Fibroblast of the aortic adventitia (primary cell): Measurements from ENCODE around the gene MED27. TPM values are rescaled to one million over a fixed set of nuclear protein-coding genes. Genes with fewer than 3 reads are reported as not detected.

ENCODE experiments used
- DNase-seq: peaks from one replicate; pipeline ENCODE4 v3.0.0-alpha.2; 2010; ENCODE audit warnings: low read depth
- H3K4me3 ChIP-seq: 2 replicates; pipeline ENCODE4 v1.5.1; 2011; ENCODE audit warnings: low read depth, mild to moderate bottlenecking, control low read depth, low read length, moderate library complexity
- CTCF ChIP-seq: IDR thresholded peaks from 2 replicates; pipeline ENCODE4 v1.5.1; 2011; ENCODE audit warnings: mild to moderate bottlenecking, low read length, control low read depth, inconsistent platforms; ENCODE audit not compliant: insufficient read depth
- total RNA-seq: library from RNA; depleted of rRNA; stranded (reverse); fragments of >200 nt; gene quantifications from 2 replicates; pipeline ENCODE4 v1.2.3, GENCODE V29; 2012; ENCODE audit warnings: low replicate concordance

MED27 gene
- total RNA-seq, 1 donor = 29.4 TPM

DNA sequence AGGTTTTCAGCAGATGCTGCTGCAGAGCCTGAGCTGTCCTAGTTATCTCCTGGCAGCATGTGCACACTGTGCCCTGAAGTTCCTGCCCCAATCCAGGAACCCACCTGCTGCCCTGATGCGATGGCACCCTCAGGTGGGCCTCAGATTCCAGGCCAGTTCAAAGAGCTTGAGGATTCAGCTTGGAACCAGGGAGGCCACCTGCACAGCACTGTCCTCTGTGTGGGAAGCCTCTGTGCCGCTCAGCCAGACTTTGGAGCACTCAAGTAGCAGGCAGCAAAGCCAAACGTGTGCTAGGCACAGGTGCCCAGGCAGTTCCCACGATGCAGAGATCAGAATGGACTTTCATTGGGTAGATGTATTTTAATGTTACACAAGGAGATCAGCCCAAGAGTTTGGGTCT, 207.0 kb downstream of the MED27 start:
- no peak for DNase-seq
- H3K4me3 ChIP-seq = no peak overlapping the region

GRCh38 chr9:131872006-131872405, 207.7 kb downstream of the MED27 start:
- peak; percentile 25 for TF ChIP-seq CTCF
- H3K4me3 ChIP-seq = no peak overlapping the region

More for the DNA sequence above, 207.0 kb downstream of the MED27 start:
- TF ChIP-seq CTCF = no peak

GRCh38 chr9:131870156-131870555, 209.5 kb downstream of the MED27 start:
- DNase-seq = no peak
- H3K4me3 ChIP-seq = no peak overlapping the region
- TF ChIP-seq CTCF = no peak

More at GRCh38 chr9:131872006-131872405, 207.7 kb downstream of the MED27 start:
- DNase-seq = no peak

- no peak overlapping the region for H3K4me3 ChIP-seq
- no peak for TF ChIP-seq CTCF
- no peak for DNase-seq
These were observed 210.3 kb downstream of the MED27 start for GRCh38 chr9:131869348-131869747.

- peak; percentile 65 for DNase-seq
- no peak overlapping the region for H3K4me3 ChIP-seq
- no peak for TF ChIP-seq CTCF
These were observed 210.9 kb downstream of the MED27 start for GRCh38 chr9:131868766-131869165.

DNA sequence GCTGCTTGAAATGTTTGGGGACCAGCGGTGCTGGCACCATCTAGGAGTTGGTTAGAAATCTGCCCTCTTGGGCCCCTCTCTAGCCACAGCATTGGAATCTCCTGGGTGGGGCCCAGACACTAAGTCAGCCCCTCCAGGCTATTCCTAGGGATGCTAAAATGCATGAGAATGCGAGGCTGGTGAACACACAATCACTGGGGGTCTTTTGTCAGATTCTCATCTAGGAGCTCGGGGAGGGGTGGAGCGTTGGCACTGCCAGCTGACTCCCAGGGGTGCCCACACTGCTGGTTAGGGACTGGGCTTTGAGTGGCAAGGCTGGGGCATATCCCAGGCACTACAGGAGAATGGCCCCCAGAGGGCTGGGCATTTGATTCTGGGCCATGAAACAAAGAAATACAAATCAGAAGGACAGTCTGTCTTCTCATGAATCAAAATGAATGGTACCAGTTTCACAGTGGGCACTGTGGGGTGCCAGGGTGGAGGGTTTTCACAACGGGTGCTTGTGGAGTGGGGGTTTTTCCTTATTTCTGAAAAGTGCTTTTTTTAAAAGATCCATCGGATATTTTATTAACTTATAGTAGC, 212.0 kb downstream of the MED27 start:
- no peak overlapping the region for H3K4me3 ChIP-seq
- no peak for TF ChIP-seq CTCF
- DNase-seq = no peak
